ENCODE measurements around the gene OLFM2. TPM values are rescaled to one million over a fixed set of nuclear protein-coding genes. Genes with fewer than 3 reads are reported as not detected.

OLFM2 gene
- total RNA-seq, 1 experiment from 2014 or later: 19.9 TPM

DNA sequence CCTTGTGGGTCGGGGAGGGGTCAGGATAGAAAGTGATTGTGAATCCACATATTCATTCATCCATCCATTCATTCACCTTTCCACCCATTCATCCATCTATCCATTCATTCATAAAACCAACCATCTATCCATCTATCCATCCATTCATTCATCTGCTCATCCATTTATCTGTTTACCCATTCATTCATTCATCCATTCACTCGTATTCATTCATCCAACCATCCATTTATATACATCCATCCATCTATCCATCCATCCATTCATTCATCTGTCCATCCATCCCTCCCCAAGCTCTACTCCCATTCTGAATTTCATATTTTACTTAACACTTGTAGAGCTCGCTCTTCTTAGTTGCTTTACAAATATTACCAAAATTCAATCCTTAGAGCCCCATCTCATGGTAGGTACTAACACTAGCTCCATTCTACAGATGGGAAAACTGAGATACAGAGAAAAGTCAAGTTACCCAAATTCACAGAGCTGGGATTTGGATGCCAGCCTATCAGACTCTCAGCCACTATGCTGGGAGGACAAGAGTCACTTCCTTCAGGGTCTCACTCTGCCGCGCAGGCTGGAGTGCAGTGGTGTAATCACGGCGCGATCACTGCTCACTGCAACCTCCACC is 63.6 kb downstream of the OLFM2 start:
- ATAC-seq (no peak), DNase-seq (ENCODE audit: low read depth, low spot score) (no peak)
- Histone ChIP-seq H2AFZ (ENCODE audit: low read depth, low read length, poor library complexity, severe bottlenecking) (no peak overlapping the region), H3K4me3 (replicated peaks in 1 of 2; ENCODE audit: low read depth in 1 of 2, low read length in 2 of 2) (no peak overlapping the region), H3K9me3 (ENCODE audit: control insufficient read depth in 1 of 2, insufficient read depth in 1 of 2, low read depth in 1 of 2, low read length in 2 of 2) (no peaks in the 10 kb centered on the region), H3K79me2 (ENCODE audit: insufficient read depth, low read length) (no peaks in the 10 kb centered on the region), H3K9me2 (ENCODE audit: insufficient read depth) (no peaks in the 10 kb centered on the region), H3K27ac (ENCODE audit: low read depth, low read length) (no peak overlapping the region), H3K27me3 (ENCODE audit: insufficient read depth, low read length) (no peaks in the 10 kb centered on the region), H4K20me1 (ENCODE audit: insufficient read depth) (no peaks in the 10 kb centered on the region), H3K36me3 (ENCODE audit: control insufficient read depth in 1 of 2, insufficient read depth in 2 of 2, low read length in 2 of 2) (no peaks in the 10 kb centered on the region), H3K4me1 (ENCODE audit: control insufficient read depth in 1 of 2, insufficient read depth in 2 of 2, low read length in 2 of 2) (peaks cover 3% of the 10 kb centered on the region in 2 experiments), H3K9ac (ENCODE audit: low read length) (no peak overlapping the region), H3K4me2 (ENCODE audit: low read length) (no peak overlapping the region)
- ChIA-PET RAD21 (ENCODE audit: low non-redundant PET in 1 of 2, low total read pairs in 2 of 2, uncharacterized antibody in 2 of 2, unreplicated experiment in 2 of 2) (no interaction called here), CTCF (no interaction called here), POLR2A (no interaction called here)
- TF ChIP-seq SIN3A (IDR thresholded peaks at IDR 0.05; ENCODE audit: low read depth) (no peak), YY1 (IDR thresholded peaks at IDR 0.05; ENCODE audit: extremely low read depth, insufficient replicate concordance, low read depth, low read length) (no peak), POLR2A (IDR thresholded peaks at IDR 0.05; ENCODE audit: borderline replicate concordance, extremely low read depth, insufficient read depth, insufficient read length) (no peak), JUND (IDR thresholded peaks at IDR 0.05) (no peak), TCF7L2 (IDR thresholded peaks at IDR 0.05; ENCODE audit: borderline replicate concordance, extremely low read depth, insufficient read depth, insufficient read length) (no peak), ZBTB33 (IDR thresholded peaks at IDR 0.05; ENCODE audit: extremely low read depth, insufficient replicate concordance, low read length) (no peak), EZH2 (IDR thresholded peaks at IDR 0.05) (no peak), POLR2AphosphoS5 (IDR thresholded peaks at IDR 0.05; ENCODE audit: low read depth, low read length) (no peak), EZH2phosphoT487 (IDR thresholded peaks at IDR 0.05; ENCODE audit: borderline replicate concordance) (no peak), ZFX (IDR thresholded peaks at IDR 0.05) (no peak), ELF1 (IDR thresholded peaks at IDR 0.05; ENCODE audit: borderline replicate concordance, low read depth) (no peak), CEBPB (IDR thresholded peaks at IDR 0.05; ENCODE audit: low read depth) (no peak), REST (IDR thresholded peaks at IDR 0.05; ENCODE audit: low read depth) (no peak)
- no TSS peak for BruUV-seq (replicated peaks)
- intact Hi-C loops (cut with micrococcal nuclease): no loop called here
